DOHH2 (cell line): ENCODE data around the gene MCC.

ENCODE experiments used
- H3F3A ChIP-seq: fragments of 200-600 bp; sonication (generic), shearing (Covaris generic); 2 replicates; pipeline ENCODE4 v1.6.0; 2016; ENCODE audit warnings: antibody characterized with exemption, mild to moderate bottlenecking; ENCODE audit not compliant: control insufficient read depth, insufficient read depth
- H3K27ac ChIP-seq: fragments of 200-600 bp; sonication (generic); 2 replicates; pipeline ENCODE4 v1.5.1; 2014; ENCODE audit warnings: low read depth, mild to moderate bottlenecking, low read length, moderate library complexity
- H3K27me3 ChIP-seq: fragments of 200-600 bp; sonication (generic); 2 replicates; pipeline ENCODE4 v1.6.1; 2014; ENCODE audit warnings: mild to moderate bottlenecking, low read length, mixed read lengths; ENCODE audit not compliant: control insufficient read depth
- H3K36me3 ChIP-seq: fragments of 200-600 bp; sonication (generic); 2 replicates; pipeline ENCODE4 v1.6.1; 2014; ENCODE audit warnings: mild to moderate bottlenecking, low read length, moderate library complexity, mixed read lengths; ENCODE audit not compliant: control insufficient read depth
- H3K4me1 ChIP-seq: fragments of 200-600 bp; sonication (generic); 2 replicates; pipeline ENCODE4 v1.6.1; 2014; ENCODE audit warnings: mild to moderate bottlenecking, low read length, mixed read lengths; ENCODE audit not compliant: control insufficient read depth
- H3K4me2 ChIP-seq: fragments of 200-600 bp; sonication (generic); 2 replicates; pipeline ENCODE4 v1.6.0; 2014; ENCODE audit warnings: mild to moderate bottlenecking, low read length, moderate library complexity
- H3K4me3 ChIP-seq: fragments of 200-600 bp; sonication (generic); 2 replicates; pipeline ENCODE4 v1.5.1; 2014; ENCODE audit warnings: mild to moderate bottlenecking, low read length, mixed read lengths
- H3K79me2 ChIP-seq: fragments of 200-600 bp; sonication (generic); 2 replicates; pipeline ENCODE4 v1.6.1; 2014; ENCODE audit warnings: mild to moderate bottlenecking, low read length, mixed read lengths; ENCODE audit not compliant: control insufficient read depth
- H3K9me2 ChIP-seq: fragments of 200-600 bp; sonication (generic); replicated peaks from 2 replicates; pipeline ENCODE4 v1.6.1; 2014; ENCODE audit warnings: mild to moderate bottlenecking, low read length, mixed read lengths; ENCODE audit not compliant: control insufficient read depth
- H3K9me3 ChIP-seq: fragments of 200-600 bp; sonication (generic); 2 replicates; pipeline ENCODE4 v1.6.1; 2014; ENCODE audit warnings: antibody characterized with exemption, low read length, mixed read lengths; ENCODE audit not compliant: control insufficient read depth, insufficient read depth
- H4K20me1 ChIP-seq: fragments of 200-600 bp; sonication (generic); 2 replicates; pipeline ENCODE4 v1.6.0; 2014; ENCODE audit warnings: low read depth, mild to moderate bottlenecking, antibody characterized with exemption, low read length, moderate library complexity; ENCODE audit not compliant: control insufficient read depth, insufficient read depth
- CTCF ChIP-seq: fragments of 200-600 bp; sonication (generic); IDR thresholded peaks from one replicate; pipeline ENCODE4 v1.5.1; 2014; ENCODE audit warnings: antibody characterized with exemption, mild to moderate bottlenecking, low read depth, low read length; ENCODE audit not compliant: poor library complexity, severe bottlenecking
- EZH2phosphoT487 ChIP-seq: fragments of 200-600 bp; sonication (generic); IDR thresholded peaks from 2 replicates; pipeline ENCODE4 v1.6.1; 2017; ENCODE audit warnings: borderline replicate concordance, mild to moderate bottlenecking, antibody characterized with exemption, low read length, moderate library complexity, mixed read lengths

The MCC gene

DNA sequence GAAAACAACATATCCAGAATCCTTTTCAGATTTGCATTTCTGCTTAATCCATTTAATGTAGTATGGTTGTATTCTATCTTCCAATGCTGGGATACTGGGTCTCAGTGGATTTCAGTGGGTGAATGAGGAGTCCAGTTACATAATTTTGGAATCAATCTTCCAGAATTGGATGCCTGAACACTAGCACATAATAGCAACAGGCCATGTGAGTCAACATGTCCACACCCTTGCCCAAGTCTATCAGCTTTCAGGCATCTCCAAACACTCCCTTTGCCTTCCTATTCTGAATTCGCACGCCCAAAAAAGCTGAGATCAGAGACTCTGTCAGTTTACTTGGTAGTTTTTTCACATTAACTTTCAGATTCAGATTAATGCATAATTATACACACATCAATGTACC is 256.0 kb downstream of the MCC start:
- H3K9me2 ChIP-seq, result no peaks in the 10 kb centered on the region
- H3K79me2 ChIP-seq, result no peaks in the 10 kb centered on the region
- no peak overlapping the region for H3K4me3 ChIP-seq
- H3F3A ChIP-seq, result no peaks in the 10 kb centered on the region
- peaks cover 16% of the 10 kb centered on the region for H3K27me3 ChIP-seq
- H3K27ac ChIP-seq, result no peak overlapping the region
- H3K9me3 ChIP-seq, result no peaks in the 10 kb centered on the region
- H3K4me2 ChIP-seq, result no peak overlapping the region
- TF ChIP-seq EZH2phosphoT487 (no peak), CTCF (no peak)
- no peaks in the 10 kb centered on the region for H4K20me1 ChIP-seq
- no peaks in the 10 kb centered on the region for H3K4me1 ChIP-seq
- no peaks in the 10 kb centered on the region for H3K36me3 ChIP-seq

DNA sequence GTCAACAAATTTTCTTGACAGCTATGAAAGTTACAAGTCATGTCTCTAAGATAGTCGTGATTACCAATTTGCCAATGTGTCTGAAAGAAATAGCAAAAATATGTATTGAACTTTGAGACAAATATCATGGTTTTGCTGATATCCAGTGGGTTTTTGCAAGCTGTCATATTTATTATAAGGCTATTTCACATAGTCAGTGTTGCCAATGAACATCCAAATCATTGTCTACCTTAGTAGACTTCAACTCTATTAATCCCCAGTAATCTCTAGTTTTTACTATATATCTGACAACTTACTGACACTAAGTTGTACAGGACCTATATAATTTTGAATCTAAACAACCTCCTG is 256.6 kb downstream of the MCC start:
- no peak overlapping the region for H3K27ac ChIP-seq
- H3F3A ChIP-seq, result no peaks in the 10 kb centered on the region
- H3K4me3 ChIP-seq, result no peak overlapping the region
- no peak overlapping the region for H3K4me2 ChIP-seq
- no peaks in the 10 kb centered on the region for H3K9me2 ChIP-seq
- no peaks in the 10 kb centered on the region for H3K36me3 ChIP-seq
- no peaks in the 10 kb centered on the region for H3K79me2 ChIP-seq
- H3K9me3 ChIP-seq, result no peaks in the 10 kb centered on the region
- TF ChIP-seq CTCF (no peak), EZH2phosphoT487 (no peak)
- no peaks in the 10 kb centered on the region for H3K4me1 ChIP-seq
- peaks cover 16% of the 10 kb centered on the region for H3K27me3 ChIP-seq
- no peaks in the 10 kb centered on the region for H4K20me1 ChIP-seq

GRCh38 chr5:113230711-113231652 is 257.3 kb downstream of the MCC start:
- no peaks in the 10 kb centered on the region for H3K9me2 ChIP-seq
- TF ChIP-seq EZH2phosphoT487 (no peak), CTCF (no peak)
- H3K9me3 ChIP-seq, result no peaks in the 10 kb centered on the region
- H3K79me2 ChIP-seq, result no peaks in the 10 kb centered on the region
- no peak overlapping the region for H3K27ac ChIP-seq
- no peaks in the 10 kb centered on the region for H3F3A ChIP-seq
- H3K27me3 ChIP-seq, result peaks cover 16% of the 10 kb centered on the region
- no peaks in the 10 kb centered on the region for H3K36me3 ChIP-seq
- H3K4me2 ChIP-seq, result no peak overlapping the region
- no peaks in the 10 kb centered on the region for H3K4me1 ChIP-seq
- no peaks in the 10 kb centered on the region for H4K20me1 ChIP-seq
- H3K4me3 ChIP-seq, result no peak overlapping the region
